Upper lobe of right lung (tissue), 1 donor: Measurements from ENCODE around the gene SLC35F4. TPM values are rescaled to one million over a fixed set of nuclear protein-coding genes. Genes with fewer than 3 reads are reported as not detected.
"Not testable (repeated sequence)": the region's sequence is repeated elsewhere in the genome, so short reads cannot be mapped to it uniquely, and the experiment has no call there.

ENCODE experiments used
- ATAC-seq: fragments of 200-7000 bp; cut with Tn5 transposase; one replicate; pipeline ENCODE4 v1.9.1; 2020; ENCODE audit warnings: mild to moderate bottlenecking, moderate library complexity
- DNase-seq: peaks from one replicate; pipeline ENCODE4 v3.0.0-alpha.2; 2020
- H3K27ac ChIP-seq: fragments of 200-600 bp; one replicate; pipeline ENCODE4 v1.8.0; 2022
- H3K27me3 ChIP-seq: fragments of 200-600 bp; one replicate; pipeline ENCODE4 v1.8.0; 2022; ENCODE audit warnings: mild to moderate bottlenecking
- H3K36me3 ChIP-seq: fragments of 200-600 bp; one replicate; pipeline ENCODE4 v1.8.0; 2022
- H3K4me1 ChIP-seq: fragments of 200-600 bp; one replicate; pipeline ENCODE4 v1.8.0; 2022
- H3K4me3 ChIP-seq: fragments of 200-600 bp; one replicate; pipeline ENCODE4 v1.8.0; 2022; ENCODE audit warnings: mild to moderate bottlenecking
- H3K9me3 ChIP-seq: fragments of 200-600 bp; one replicate; pipeline ENCODE4 v1.8.0; 2022
- CTCF ChIP-seq: fragments of 200-600 bp; IDR thresholded peaks from one replicate; pipeline ENCODE4 v1.8.0; 2022; ENCODE audit warnings: antibody characterized with exemption
- intact Hi-C: fragments of 100-400 bp; cut with DNase I; formaldehyde crosslinking; loops from one replicate; pipeline ENCODE4 v1.11.0; 2022
- total RNA-seq: library from RNA; stranded (reverse); fragmentation: NEBNext Ultra II Directional; extraction: Animal tissue kit (Norgen Biotek cat#: 25700); gene quantifications from one replicate; pipeline ENCODE4 v1.2.1, GENCODE V29; 2021
- donor health status: DM: no; HTN: yes; CAD: no; lungs with severe emphysema.

SLC35F4 gene
- total RNA-seq, 1 donor from 2014 or later, result not detected

GRCh38 chr14:57736391-57736790 is 129.5 kb downstream of the SLC35F4 start:
- intact Hi-C loops, result no loop called here
- ATAC-seq, result no peak
- Histone ChIP-seq H3K27me3 (no peaks in the 10 kb centered on the region), H3K9me3 (no peaks in the 10 kb centered on the region), H3K36me3 (no peaks in the 10 kb centered on the region), H3K4me1 (no peaks in the 10 kb centered on the region), H3K4me3 (no peak overlapping the region), H3K27ac (no peak overlapping the region)
- no peak for DNase-seq
- no peak for TF ChIP-seq CTCF

GRCh38 chr14:57735276-57735675 is 130.6 kb downstream of the SLC35F4 start:
- no peak for TF ChIP-seq CTCF
- no peaks in the 10 kb centered on the region for H3K27me3 ChIP-seq
- H3K36me3 ChIP-seq, result no peaks in the 10 kb centered on the region
- no peaks in the 10 kb centered on the region for H3K4me1 ChIP-seq
- no peak for DNase-seq
- intact Hi-C loops, result no loop called here
- H3K9me3 ChIP-seq, result no peaks in the 10 kb centered on the region
- ATAC-seq, result no peak
- H3K4me3 ChIP-seq, result no peak overlapping the region
- no peak overlapping the region for H3K27ac ChIP-seq

GRCh38 chr14:57732463-57733285 is 133.2 kb downstream of the SLC35F4 start:
- intact Hi-C loops, result no loop called here
- DNase-seq (no peak), ATAC-seq (no peak)

GRCh38 chr14:57729208-57730187 is 136.4 kb downstream of the SLC35F4 start:
- TF ChIP-seq CTCF, result no peak
- Histone ChIP-seq H3K4me3 (no peak overlapping the region), H3K9me3 (no peaks in the 10 kb centered on the region), H3K27me3 (no peaks in the 10 kb centered on the region), H3K27ac (no peak overlapping the region), H3K36me3 (no peaks in the 10 kb centered on the region), H3K4me1 (no peaks in the 10 kb centered on the region)
- DNase-seq (no peak), ATAC-seq (peak; percentile 22)
- intact Hi-C loops, result no loop called here

More at GRCh38 chr14:57732463-57733285, 133.2 kb downstream of the SLC35F4 start:
- H3K4me3 ChIP-seq, result no peak overlapping the region
- no peaks in the 10 kb centered on the region for H3K4me1 ChIP-seq
- no peak overlapping the region for H3K27ac ChIP-seq
- no peaks in the 10 kb centered on the region for H3K36me3 ChIP-seq
- TF ChIP-seq CTCF, result no peak
- no peaks in the 10 kb centered on the region for H3K9me3 ChIP-seq
- H3K27me3 ChIP-seq, result no peaks in the 10 kb centered on the region

GRCh38 chr14:57725399-57726077 is 140.4 kb downstream of the SLC35F4 start:
- no peak for ATAC-seq
- no peak for TF ChIP-seq CTCF
- Histone ChIP-seq H3K9me3 (no peaks in the 10 kb centered on the region), H3K36me3 (no peaks in the 10 kb centered on the region), H3K4me1 (no peaks in the 10 kb centered on the region), H3K27me3 (no peaks in the 10 kb centered on the region), H3K4me3 (no peak overlapping the region), H3K27ac (no peak overlapping the region)
- intact Hi-C loops, result no loop called here
- DNase-seq, result no peak

GRCh38 chr14:57722141-57722540 is 143.8 kb downstream of the SLC35F4 start:
- H3K27me3 ChIP-seq, intact Hi-C loops, H3K4me3 ChIP-seq, DNase-seq, H3K36me3 ChIP-seq, H3K4me1 ChIP-seq, H3K27ac ChIP-seq, ATAC-seq, H3K9me3 ChIP-seq: not testable (repeated sequence)
